Measurements from ENCODE around the gene KIAA1671.
"Not testable (repeated sequence)": the region's sequence is repeated elsewhere in the genome, so short reads cannot be mapped to it uniquely, and the experiment has no call there.

Gene KIAA1671

DNA sequence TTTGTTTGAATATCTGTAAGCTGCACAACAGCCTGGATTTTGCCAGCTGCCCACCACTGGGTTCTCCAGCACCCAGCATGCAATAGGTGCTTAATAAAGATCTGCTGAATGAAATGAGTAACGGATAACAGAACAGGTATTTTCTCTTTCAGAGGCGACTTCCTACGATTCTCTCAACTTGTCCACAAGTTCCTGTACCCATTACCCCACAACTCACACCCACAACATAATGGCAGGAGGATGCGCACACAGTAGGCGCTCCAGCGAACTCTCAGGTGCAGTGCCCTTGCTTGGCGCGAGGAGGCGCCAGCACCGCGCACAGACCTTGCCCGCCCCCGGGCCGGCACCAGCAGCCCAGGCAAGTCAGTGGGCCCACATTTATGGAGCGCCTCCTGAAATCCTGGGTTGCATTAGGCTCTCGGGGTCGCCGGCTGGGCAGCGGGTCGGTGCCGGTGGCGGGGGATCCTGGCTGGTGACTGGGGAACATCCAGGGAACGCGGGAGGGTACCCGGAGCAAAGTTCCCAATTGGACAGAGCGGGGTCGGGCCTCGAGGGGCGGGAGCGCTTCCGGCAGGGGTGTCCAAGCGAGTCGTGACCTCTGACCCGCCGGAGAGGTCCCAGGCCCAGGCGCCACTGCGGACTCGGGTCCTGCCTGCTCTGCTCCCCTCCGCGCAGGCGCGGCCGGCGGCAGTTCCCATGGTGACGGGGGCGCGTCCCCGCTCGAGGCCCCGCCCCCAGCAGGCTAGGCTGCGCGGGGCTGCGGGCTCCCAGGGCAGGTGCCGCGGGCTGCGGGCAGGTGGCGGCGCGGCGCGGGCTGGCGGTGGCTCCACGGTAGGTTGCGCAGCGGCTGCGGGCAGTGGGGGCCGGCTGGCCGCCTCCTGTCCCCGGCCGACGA lies at the start of gene KIAA1671:
KIAA1671 (plus strand) TSS at position 775 of the 895 bp plus-strand sequence. CDS start 75,284 bp downstream, outside the sequence.
- peak; percentile 43 for DNase-seq (ENCODE audit: low read depth)

DNA sequence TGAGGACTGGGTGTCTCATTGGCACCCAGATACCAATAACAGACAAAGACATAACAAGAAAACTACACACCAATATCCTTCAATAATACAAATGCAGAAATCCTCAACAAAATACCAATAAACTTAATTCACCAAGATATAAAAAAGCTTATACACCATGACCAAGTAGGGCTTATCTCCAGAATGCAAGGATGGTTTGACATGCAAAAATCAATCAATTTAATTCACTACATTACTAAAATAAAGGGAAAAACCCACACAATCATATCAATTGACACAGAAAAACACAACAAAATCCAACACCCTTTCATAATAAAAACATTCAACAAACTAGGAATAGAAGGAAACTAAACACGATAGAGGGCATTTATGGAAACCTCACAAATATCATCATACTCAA lies 46.6 kb upstream of the KIAA1671 start:
- no peak for DNase-seq (ENCODE audit: low read depth)

DNA sequence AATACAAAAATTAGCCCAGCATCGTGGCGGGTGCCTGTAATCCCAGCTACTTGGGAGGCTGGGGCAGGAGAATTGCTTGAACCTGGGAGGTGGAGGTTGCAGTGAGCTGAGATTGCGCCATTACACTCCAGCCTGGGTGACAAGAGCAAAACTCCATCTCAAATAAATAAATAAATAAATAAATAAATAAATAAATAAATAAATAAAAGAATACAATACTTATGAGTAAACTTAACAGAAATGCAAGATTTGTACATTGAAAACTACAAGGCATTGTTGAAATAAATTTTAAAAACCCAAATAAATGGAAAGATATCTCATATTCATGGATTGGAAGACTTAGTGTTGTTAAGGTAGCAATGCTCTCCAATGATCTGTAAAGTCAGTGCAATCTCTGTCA lies 45.4 kb upstream of the KIAA1671 start:
- not testable (repeated sequence) for DNase-seq (ENCODE audit: low read depth)

DNA sequence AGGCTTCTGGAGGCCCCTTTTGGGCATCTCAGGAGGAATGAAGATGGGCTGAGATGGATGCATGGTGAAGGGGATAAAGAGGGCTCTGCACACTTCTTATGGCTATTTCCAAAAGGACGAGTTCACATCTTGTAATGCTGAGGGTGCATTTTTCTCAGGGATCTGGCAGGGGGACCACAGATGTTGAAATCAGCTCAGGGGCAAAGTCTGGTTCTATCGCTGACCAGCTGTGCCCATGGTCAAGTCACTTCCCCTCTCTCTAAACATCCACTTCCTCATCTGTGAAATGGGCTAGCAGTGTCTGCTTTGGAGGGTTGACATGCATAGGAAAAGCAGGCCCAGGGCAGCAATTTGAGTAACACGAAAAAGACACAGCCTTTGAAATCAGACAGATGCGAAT lies 32.5 kb upstream of the KIAA1671 start:
- no peak for DNase-seq (ENCODE audit: low read depth)

DNA sequence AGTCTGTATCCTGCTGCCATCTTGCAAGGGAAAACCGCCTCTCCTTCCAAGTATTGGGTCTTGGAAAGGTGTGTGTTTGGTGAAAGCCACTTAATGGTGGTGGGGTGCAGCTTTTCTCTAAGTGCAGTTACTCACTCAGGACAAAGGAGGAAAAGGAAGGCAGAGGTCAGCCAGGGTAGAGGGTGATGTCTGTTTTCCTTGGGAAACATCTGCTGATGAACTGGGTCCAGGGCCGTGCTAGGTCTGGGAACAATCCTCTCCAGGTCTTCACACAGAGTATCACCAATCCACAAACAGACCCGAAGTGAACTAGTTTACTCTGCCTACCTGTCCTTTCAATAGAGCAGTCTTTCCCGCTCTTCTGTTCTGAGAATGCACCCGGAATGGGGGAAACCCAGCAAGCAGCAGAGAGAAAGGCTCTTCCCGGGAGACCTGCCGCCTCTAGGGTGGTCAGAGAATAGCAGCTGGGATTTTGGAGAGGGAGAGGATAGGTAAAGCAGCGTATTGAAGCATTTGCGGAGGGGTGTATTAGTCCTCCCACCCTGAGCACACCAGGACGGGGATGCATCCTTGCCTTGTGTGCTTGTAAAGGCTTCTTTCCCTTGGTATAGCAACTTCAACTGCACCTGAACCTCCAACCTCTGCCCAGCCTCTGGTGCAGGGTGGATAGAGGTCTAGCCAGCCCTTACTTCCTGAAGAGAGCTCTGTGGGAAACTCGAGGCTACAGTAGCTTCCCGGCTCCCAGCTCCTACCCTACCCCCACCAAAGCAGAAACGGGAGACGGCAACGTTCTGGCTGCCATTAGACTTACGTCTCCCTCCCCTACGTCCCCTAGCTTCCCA lies 26.7 kb upstream of the KIAA1671 start:
- DNase-seq (ENCODE audit: low read depth) = no peak

DNA sequence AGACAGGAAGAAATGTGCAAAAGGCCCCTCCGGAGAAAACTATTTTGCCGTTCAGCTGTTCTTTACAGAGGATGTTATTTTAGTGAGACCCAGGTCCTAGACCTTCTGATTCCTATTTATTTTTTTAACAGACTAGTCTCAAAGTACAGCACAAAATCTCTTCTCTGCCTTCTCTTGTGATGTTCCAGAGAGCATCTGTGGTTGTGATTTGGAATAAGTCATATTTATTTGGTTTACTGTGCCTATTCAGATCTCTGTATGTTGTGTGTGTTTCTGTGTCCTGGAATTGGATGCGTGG lies 26.1 kb upstream of the KIAA1671 start:
- no peak for DNase-seq (ENCODE audit: low read depth)

DNA sequence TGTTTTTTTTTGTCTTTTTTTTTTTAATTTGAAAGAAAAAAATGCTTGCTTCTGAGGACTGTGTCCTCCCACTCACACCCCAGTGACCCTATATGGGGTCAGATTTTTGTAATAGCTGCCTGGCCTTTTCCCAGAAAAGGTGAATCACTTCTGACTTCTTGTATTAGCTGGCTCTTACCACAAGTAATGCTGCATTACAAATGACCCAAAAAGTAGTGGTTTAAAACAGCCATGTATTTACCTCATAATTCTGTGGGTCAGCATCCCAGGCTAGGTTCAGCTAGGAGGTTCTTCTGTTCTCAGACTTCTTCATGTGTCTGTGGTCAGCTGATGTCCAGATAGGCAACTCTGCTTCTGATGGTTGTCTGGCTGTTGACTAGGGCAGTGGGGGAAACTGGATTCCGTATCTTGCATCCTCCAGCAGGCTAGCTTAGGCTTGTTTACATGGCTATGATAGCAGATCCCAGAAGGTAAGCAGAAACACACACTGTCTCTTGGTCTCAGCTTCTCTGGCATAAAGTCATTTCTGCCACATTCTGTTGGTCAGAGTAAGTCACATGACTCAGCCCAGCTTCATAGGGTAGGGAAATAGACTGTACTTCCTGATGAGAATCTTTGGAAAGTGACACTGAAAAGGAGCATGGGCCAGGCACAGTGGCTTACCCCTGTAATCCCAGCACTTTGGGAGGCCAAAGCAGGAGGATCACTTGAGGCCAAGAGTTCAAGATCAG lies 25.5 kb upstream of the KIAA1671 start:
- peak; percentile 64 for DNase-seq (ENCODE audit: low read depth)

DNA sequence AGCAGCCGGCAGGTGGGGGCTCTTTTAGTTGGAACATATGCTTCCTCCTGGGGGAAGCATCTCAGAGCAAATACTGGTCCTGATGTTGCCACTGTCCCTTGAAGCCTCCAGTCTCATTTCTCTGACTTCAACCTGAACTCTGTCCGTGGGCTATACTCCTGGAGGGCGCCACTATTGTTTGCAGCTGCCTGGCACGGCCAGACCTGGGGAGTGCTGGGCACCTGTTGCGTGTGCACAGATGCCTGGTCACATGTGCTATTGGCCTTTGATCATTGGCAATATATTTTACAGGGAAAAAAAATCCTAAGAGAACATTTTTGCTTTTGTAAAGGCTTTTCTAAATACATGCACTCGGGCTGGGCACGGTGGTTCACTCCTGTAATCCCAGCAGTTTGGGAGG lies 24.2 kb upstream of the KIAA1671 start:
- DNase-seq (ENCODE audit: low read depth) = no peak

DNA sequence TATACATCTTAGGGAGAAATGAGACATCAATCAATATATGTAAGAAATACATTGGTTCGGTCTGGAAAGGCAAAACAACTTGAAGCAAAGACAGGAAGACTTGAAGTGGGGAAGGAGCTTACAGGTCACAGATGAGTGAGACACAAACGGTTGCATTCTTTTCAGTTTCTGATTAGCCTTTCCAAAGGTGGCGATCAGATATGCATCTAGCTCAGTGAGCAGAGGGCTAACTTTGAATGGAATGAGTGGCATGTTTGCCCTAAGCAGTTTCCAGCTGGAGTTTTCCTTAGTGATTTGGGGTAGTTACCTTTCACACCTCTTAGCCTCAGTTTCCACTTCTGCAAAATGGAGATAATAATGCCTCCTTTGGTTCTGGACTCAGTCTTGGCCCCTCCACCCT lies 21.8 kb upstream of the KIAA1671 start:
- no peak for DNase-seq (ENCODE audit: low read depth)

DNA sequence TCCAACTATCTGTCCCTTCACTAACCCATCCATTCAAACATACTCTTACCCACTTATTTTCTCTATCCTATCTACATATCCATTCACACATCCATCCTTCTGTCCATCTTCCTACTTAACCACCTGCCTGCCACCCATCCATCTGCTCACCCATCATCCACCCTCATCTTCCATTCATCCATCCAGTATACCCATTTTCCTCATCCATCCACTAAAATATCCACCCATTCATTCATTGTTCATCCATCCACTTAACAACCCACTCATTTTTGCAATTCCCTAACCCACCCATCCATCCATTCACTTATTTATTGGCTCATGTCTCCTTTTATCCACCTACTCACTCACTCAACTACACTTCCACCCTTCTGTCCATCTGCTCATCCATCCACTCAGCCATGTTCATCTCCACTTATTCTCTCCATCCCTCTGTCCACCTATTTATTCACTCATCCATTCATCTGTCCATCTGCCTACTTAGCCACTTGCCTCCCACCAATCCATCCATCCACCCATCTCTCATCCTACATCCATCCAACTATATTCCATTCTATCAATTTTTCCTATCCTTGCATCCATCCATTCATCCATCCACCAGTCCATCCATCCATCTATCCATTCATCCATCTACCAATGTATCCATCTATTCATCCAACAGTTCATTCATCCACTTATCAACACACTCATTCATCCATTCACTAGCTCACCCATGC lies 16.6 kb upstream of the KIAA1671 start:
- DNase-seq (ENCODE audit: low read depth) = no peak

DNA sequence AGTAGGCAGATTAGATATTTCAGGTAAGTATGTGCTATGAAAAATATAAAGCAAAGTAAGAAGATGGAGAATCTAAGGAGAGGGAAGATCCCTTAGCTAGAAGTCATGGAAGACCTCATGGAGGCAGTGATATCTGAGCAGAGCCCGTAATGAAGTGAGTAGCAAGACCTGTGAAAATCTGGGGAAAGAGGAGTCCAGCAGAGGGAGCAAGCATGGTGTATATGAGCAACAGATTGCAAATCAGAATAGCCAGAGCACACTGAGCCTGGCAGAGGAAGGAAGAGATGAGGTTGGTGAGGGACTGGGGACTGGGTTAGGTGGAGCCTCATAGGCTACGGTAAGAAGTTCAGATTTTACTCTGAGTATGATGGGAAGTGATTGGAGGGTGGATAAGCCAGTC lies 15.4 kb upstream of the KIAA1671 start:
- DNase-seq (ENCODE audit: low read depth) = peak; percentile 28

DNA sequence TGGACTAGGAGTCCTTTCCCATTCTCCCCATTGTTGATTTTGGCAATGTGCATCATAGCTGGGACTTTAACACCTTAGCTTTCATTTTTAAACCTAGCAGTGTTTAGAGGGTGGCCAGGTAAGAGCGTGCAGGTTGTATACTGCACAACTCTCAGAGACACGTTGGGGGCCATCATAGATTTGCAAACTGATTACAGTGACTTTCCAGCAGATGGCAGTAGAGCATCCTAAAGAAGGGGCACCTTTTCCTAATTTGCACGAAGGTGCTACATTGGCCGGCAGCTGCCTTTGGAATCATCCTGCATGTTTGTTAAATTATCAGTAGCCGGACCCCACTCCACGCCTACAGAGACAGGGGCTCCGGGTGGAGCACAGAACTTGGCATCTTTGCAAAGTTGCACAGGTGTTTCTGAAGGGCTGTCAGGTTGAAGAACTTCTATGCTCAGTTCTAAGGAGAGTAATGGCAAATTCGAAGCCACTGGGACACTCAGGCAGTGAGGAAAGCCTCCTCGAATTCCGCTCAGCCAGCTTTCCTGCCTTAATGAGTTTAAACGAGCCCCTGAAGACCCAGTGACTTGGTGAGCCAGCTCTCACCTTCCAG lies 13.7 kb upstream of the KIAA1671 start:
- DNase-seq (ENCODE audit: low read depth) = peak; percentile 25

DNA sequence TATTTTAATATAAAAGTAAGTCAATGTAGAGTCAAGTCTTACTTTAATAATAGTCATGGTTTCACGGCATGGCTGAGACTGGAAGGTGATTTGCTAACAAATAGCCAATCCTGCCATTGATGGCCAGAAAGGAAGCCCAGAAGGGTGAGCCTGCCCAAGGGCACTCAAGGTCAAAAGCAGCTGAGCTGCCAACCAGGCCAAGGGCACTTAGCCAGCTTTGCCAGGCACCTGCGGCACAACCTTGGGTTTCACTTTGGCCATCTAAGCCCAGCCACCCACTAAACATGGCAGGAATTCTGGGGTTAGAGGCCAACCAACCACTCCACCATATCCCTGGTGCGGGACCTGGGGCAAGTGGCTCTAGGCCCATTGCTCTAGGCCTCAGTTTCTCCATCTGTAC lies 10.2 kb upstream of the KIAA1671 start:
- DNase-seq (ENCODE audit: low read depth) = no peak

DNA sequence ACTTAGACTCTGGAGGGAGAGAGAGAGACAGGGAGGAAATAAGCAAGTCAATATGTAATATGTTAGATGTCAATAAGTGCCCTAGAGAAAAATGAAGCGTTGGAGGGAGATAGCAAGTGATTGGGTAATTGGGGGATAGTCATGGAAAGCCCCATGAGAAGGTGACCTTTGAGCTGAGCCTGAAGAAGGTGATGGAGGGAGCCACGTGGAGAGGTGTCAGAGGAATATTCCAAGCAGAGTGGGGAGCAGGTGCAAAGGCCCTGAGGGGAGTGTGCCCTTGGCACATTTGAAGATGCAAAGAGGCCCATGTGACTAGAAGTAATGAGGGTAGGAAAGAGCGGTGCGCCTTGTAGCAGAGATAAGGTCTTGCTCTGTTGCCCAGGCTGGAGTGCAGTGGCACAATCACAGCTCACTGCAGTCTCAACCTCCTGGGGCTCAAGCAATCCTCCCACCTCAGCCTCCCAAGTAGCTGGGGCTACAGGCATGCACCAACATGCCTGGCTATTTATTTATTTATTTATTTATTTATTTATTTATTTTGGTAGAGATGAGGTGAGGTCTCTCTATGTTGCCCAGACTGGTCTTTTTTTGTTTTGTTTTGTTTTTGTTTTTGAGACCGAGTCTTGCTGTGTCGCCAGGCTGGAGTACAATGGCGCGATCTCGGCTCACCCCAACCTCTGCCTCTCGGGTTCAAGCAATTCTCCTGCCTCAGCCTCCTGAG lies 8.1 kb upstream of the KIAA1671 start:
- no peak for DNase-seq (ENCODE audit: low read depth)

DNA sequence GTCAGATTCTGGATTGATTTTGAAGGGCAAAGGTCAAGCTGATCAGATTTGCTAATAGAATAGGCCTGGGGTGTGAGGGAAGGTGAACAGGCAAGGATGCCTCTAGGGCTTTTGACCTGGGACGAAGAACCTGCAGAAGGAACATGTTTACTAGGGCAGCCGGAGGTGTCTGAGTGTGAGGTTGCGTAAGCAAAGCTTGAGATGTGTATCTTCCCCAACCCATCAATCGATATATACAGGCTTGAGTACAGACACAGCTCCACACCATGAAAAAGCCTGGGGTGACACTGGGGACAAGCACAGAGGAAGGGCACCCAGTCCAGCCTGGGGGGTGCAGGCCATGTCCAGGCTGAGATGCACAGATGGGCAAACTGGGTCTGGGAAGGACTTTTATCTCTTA lies 7.1 kb upstream of the KIAA1671 start:
- no peak for DNase-seq (ENCODE audit: low read depth)

DNA sequence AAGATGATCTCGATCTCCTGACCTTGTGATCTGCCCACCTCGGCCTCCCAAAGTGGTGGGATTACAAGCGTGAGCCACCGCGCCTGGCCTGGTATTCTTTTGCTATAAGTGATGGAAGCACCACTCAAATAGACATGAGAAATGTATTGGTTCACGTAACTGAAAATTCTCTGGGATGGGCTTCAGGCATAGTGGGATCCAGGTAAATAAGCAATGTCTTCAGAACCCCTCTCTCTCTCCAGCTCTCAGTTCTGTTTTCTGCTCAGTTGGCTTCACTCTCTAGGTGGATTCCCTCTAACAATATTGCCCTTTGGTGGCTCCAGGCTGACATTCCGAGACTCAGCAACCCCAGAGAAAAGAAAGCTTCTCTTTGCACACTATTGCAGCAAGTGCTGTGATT lies 5.1 kb upstream of the KIAA1671 start:
- no peak for DNase-seq (ENCODE audit: low read depth)

DNA sequence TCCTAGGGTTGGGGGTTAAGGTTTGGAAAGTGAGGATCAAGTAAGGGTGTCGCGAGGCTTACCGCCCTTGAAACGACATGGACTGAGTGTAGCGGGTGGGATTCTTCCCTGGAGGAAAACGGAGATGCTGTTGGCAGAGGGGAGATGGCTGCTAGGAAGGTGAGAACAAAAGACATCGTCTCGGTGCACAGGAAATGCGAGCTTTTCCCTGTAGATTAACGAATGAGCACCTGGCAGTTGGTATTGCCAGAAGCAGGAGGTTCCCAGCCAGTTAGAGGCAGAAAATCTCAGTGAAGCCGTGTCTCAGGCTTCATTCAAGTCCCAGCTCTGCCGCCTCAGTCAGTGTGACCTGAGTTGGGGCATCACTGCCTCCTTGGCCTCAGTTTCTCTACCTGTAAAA lies 4.6 kb upstream of the KIAA1671 start:
- DNase-seq (ENCODE audit: low read depth) = no peak

DNA sequence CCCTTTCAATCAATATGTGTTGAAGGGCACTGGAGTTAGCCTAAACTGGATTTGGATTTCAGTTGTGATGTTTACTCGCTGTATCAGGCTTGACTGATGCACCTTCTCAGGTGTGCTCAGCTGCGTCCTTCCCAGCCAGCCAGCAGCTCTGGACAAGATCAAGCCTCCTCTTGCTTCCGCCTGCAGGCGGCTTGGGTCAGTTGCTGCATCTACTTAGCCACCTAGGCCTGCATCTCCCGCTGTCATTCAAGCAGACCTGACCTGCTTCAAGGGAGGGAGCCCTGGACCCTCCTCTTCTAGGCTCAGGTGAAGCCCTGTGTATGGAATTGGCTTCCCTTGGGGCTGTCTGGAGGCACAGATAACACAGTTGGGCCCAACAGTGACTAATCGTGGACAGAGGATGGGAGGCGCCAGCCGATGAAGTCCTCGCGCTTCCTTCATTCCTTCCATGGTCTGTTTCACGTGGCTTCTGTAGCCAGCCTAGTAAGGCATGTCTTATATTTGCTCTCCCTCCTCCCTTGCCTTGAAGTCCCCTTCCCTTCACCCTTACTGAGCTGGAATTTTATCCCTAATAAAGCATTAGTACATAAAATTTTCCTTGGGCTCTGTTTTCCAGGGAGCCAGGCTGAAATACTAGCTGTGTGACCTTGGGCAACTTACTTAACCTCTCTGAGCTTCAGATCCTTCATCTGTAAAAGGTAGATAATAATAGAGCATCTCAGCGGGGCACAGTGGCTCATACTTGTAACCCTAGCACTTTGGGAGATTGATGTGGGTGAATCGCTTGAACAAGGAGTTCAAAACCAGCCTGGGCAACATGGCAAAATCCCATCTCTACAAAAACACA lies 3.9 kb upstream of the KIAA1671 start:
- DNase-seq (ENCODE audit: low read depth) = no peak

DNA sequence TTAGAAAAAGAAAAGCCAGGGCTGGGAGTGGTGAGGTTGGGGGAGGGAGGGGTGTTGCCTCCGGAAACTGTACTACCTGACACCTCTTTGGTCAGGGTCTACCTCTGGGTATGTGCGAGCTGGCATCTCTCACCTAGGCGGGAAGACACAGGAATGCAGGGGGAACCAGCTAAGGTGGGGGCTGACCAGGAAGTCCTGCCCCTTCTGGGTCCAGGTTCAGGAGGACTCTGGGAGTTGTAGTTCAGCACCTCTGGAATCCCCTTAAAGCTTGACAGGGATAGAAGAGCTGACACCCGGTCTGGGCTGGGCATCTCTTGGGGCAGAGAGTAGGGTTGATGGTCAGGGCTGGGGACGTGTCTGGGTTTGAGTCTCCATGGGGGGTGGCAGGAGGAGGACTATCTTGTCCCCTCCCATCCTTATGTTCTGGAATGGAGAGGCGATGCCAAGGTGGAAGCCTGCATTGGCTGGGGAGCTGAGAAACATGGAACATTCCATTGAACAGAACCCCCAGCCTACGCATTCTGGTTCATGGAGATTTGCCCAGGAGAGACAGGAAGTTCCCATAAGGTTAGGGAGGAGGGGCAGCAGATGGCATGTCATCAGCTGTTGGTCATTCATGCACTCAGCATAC lies 2.1 kb upstream of the KIAA1671 start:
- DNase-seq (ENCODE audit: low read depth) = peak; percentile 60

Measured in amniotic epithelial cell (primary cell).